Muscle layer of duodenum (tissue), 2 donors: ENCODE results near the gene DPF3.

Experiments
- H3K27ac ChIP-seq: one replicate; pipeline ENCODE4 v1.7.0; 2013; ENCODE audit warnings: mild to moderate bottlenecking, low read length
- H3K27me3 ChIP-seq: one replicate; pipeline ENCODE4 v1.7.0; 2013; ENCODE audit warnings: low read depth, mild to moderate bottlenecking, control low read depth, low read length
- H3K36me3 ChIP-seq, 2 donors: one replicate each; pipeline ENCODE4 v1.7.0; 2013; ENCODE audit warnings: low read length in 2 of 2, control low read depth in 1 of 2, mild to moderate bottlenecking in 1 of 2; ENCODE audit not compliant: insufficient read depth in 2 of 2, control insufficient read depth in 1 of 2
- H3K4me1 ChIP-seq, 2 donors: one replicate each; pipeline ENCODE4 v1.7.0; 2013; ENCODE audit warnings: low read length in 2 of 2, mild to moderate bottlenecking in 2 of 2, control low read depth in 1 of 2, moderate library complexity in 1 of 2; ENCODE audit not compliant: insufficient read depth in 2 of 2, control insufficient read depth in 1 of 2
- H3K4me3 ChIP-seq, 2 donors: one replicate each; pipeline ENCODE4 v1.7.0; 2013; ENCODE audit warnings: low read length in 2 of 2, low read depth in 1 of 2, mild to moderate bottlenecking in 1 of 2
- H3K9me3 ChIP-seq, 2 donors: one replicate each; pipeline ENCODE4 v1.7.0; 2013; ENCODE audit warnings: low read length in 2 of 2, control low read depth in 1 of 2, mild to moderate bottlenecking in 1 of 2; ENCODE audit not compliant: control insufficient read depth in 1 of 2
- donor health status: healthy.

DPF3 gene

GRCh38 chr14:72852194-72852593 lies 41.7 kb downstream of the DPF3 start:
- Histone ChIP-seq H3K4me1 (peaks cover 0 to 3% of the 10 kb centered on the region in 2 donors), H3K9me3 (no peaks in the 10 kb centered on the region), H3K27me3 (no peaks in the 10 kb centered on the region), H3K27ac (no peak overlapping the region), H3K36me3 (no peaks in the 10 kb centered on the region), H3K4me3 (no peak overlapping the region)

GRCh38 chr14:72851635-72852034 lies 42.3 kb downstream of the DPF3 start:
- Histone ChIP-seq H3K9me3 (no peaks in the 10 kb centered on the region), H3K27ac (no peak overlapping the region)

GRCh38 chr14:72850360-72850759 lies 43.5 kb downstream of the DPF3 start:
- Histone ChIP-seq H3K4me3 (no peak overlapping the region), H3K4me1 (peaks cover 0 to 3% of the 10 kb centered on the region in 2 donors), H3K36me3 (no peaks in the 10 kb centered on the region), H3K9me3 (no peaks in the 10 kb centered on the region), H3K27ac (no peak overlapping the region), H3K27me3 (no peaks in the 10 kb centered on the region)

More at GRCh38 chr14:72851635-72852034, 42.3 kb downstream of the DPF3 start:
- peaks cover 0 to 3% of the 10 kb centered on the region in 2 donors for H3K4me1 ChIP-seq
- no peak overlapping the region for H3K4me3 ChIP-seq
- H3K36me3 ChIP-seq = no peaks in the 10 kb centered on the region
- H3K27me3 ChIP-seq = no peaks in the 10 kb centered on the region

GRCh38 chr14:72849222-72849621 lies 44.7 kb downstream of the DPF3 start:
- H3K9me3 ChIP-seq = no peaks in the 10 kb centered on the region
- H3K4me1 ChIP-seq = peaks cover 0 to 3% of the 10 kb centered on the region in 2 donors
- no peak overlapping the region for H3K4me3 ChIP-seq
- no peaks in the 10 kb centered on the region for H3K36me3 ChIP-seq
- no peak overlapping the region for H3K27ac ChIP-seq
- no peaks in the 10 kb centered on the region for H3K27me3 ChIP-seq

- Histone ChIP-seq H3K4me3 (no peak overlapping the region), H3K4me1 (peaks cover 0 to 3% of the 10 kb centered on the region in 2 donors), H3K27ac (no peak overlapping the region), H3K9me3 (no peaks in the 10 kb centered on the region), H3K27me3 (no peaks in the 10 kb centered on the region), H3K36me3 (no peaks in the 10 kb centered on the region)
Observed at GRCh38 chr14:72847721-72848120, 46.2 kb downstream of the DPF3 start.

GRCh38 chr14:72845683-72846082 lies 48.2 kb downstream of the DPF3 start:
- Histone ChIP-seq H3K4me3 (no peak overlapping the region), H3K4me1 (peaks cover 0 to 3% of the 10 kb centered on the region in 2 donors), H3K27me3 (no peaks in the 10 kb centered on the region), H3K36me3 (no peaks in the 10 kb centered on the region), H3K27ac (no peak overlapping the region), H3K9me3 (no peaks in the 10 kb centered on the region)

- Histone ChIP-seq H3K9me3 (no peaks in the 10 kb centered on the region), H3K4me3 (no peak overlapping the region), H3K27ac (no peak overlapping the region), H3K4me1 (peaks cover 0 to 3% of the 10 kb centered on the region in 2 donors), H3K36me3 (no peaks in the 10 kb centered on the region), H3K27me3 (no peaks in the 10 kb centered on the region)
Observed at GRCh38 chr14:72845196-72845595, 48.7 kb downstream of the DPF3 start.

- no peak overlapping the region for H3K4me3 ChIP-seq
- no peaks in the 10 kb centered on the region for H3K36me3 ChIP-seq
- peaks cover 0 to 3% of the 10 kb centered on the region in 2 donors for H3K4me1 ChIP-seq
- no peak overlapping the region for H3K27ac ChIP-seq
- no peaks in the 10 kb centered on the region for H3K9me3 ChIP-seq
- no peaks in the 10 kb centered on the region for H3K27me3 ChIP-seq
Observed at GRCh38 chr14:72844524-72844923, 49.4 kb downstream of the DPF3 start.

GRCh38 chr14:72839753-72840607 lies 53.9 kb downstream of the DPF3 start:
- Histone ChIP-seq H3K27ac (no peak overlapping the region), H3K36me3 (no peaks in the 10 kb centered on the region), H3K4me1 (no peaks in the 10 kb centered on the region), H3K27me3 (no peaks in the 10 kb centered on the region), H3K9me3 (no peaks in the 10 kb centered on the region), H3K4me3 (no peak overlapping the region)

- H3K4me1 ChIP-seq = no peaks in the 10 kb centered on the region
- H3K9me3 ChIP-seq = no peaks in the 10 kb centered on the region
- no peaks in the 10 kb centered on the region for H3K27me3 ChIP-seq
- H3K36me3 ChIP-seq = no peaks in the 10 kb centered on the region
- no peak overlapping the region for H3K27ac ChIP-seq
- no peak overlapping the region for H3K4me3 ChIP-seq
Observed at GRCh38 chr14:72839351-72839750, 54.5 kb downstream of the DPF3 start.

GRCh38 chr14:72836085-72836484 lies 57.8 kb downstream of the DPF3 start:
- no peaks in the 10 kb centered on the region for H3K27me3 ChIP-seq
- peaks cover 0 to 8% of the 10 kb centered on the region in 2 donors for H3K4me1 ChIP-seq
- no peaks in the 10 kb centered on the region for H3K9me3 ChIP-seq
- no peak overlapping the region for H3K27ac ChIP-seq
- no peaks in the 10 kb centered on the region for H3K36me3 ChIP-seq
- H3K4me3 ChIP-seq = no peak overlapping the region

- no peaks in the 10 kb centered on the region for H3K36me3 ChIP-seq
- H3K4me3 ChIP-seq = no peak overlapping the region
- no peaks in the 10 kb centered on the region for H3K9me3 ChIP-seq
- H3K4me1 ChIP-seq = peaks cover 0 to 10% of the 10 kb centered on the region in 2 donors
- H3K27ac ChIP-seq = no peak overlapping the region
- H3K27me3 ChIP-seq = no peaks in the 10 kb centered on the region
Observed at GRCh38 chr14:72833174-72833573, 60.7 kb downstream of the DPF3 start.
